Left renal cortex interstitium (tissue), 4 donors: ENCODE data around the gene BICRA. TPM values are rescaled to one million over a fixed set of nuclear protein-coding genes. Genes with fewer than 3 reads are reported as not detected.
"Not testable (repeated sequence)": the region's sequence is repeated elsewhere in the genome, so short reads cannot be mapped to it uniquely, and the experiment has no call there.

Source experiments
- DNase-seq, 4 donors: peaks; one replicate each; pipeline ENCODE4 v3.0.0-alpha.2; 2013; ENCODE audit warnings: low read depth in 4 of 4, low spot score in 2 of 4, missing footprints in 1 of 4
- polyA plus RNA-seq, 4 donors: library from polyadenylated mRNA; unstranded; fragments of 120-200 nt; gene quantifications; one replicate each; pipeline ENCODE4 v1.2.1, GENCODE V29; 2013; ENCODE audit not compliant: insufficient read length in 4 of 4

The BICRA gene
- polyA plus RNA-seq, 4 donors: 8.1 to 21.3 (median 14.9) TPM

DNA sequence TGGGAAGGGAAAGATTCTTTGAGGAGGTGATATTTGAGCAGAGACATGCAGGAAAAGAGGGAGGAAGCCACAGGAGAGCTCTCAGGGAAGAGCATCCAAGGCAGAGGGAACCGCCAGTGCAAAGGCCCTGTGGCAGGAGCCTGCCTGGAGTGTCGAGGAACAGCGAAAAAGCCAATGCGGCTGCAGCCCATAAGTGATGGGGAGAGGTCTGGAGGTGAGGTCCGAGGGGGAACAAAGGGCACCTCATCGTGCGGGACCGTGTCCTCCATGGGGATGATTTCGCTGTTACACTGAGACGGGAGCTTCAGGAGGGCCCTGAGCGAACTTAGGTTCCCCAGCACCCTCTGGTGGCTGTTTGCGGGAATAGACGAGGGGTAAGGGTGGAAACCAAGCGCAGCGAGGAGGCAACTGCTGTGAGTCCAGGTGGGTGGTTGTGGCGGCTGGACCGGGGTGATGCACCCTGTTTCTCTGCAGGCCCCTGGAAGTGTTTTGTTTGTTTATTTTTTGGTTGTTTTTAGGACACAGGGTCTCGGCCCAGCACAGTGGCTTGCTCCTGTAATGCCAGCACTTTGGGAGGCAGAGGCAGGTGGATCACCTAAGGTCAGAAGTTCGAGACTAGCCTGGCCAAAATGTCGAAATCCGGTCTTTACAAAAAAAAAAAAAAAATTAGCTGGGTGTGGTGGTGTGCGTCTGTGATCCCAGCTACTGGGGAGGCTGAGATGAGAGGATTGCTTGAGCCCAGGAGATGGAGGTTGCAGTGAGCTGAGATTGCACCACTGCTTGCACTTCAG is 98.4 kb downstream of the BICRA start:
- DNase-seq: peak in 1 of 4 donors; percentile 51

GRCh38 chr19:47711652-47712242 is 102.8 kb downstream of the BICRA start:
- DNase-seq: no peak

DNA sequence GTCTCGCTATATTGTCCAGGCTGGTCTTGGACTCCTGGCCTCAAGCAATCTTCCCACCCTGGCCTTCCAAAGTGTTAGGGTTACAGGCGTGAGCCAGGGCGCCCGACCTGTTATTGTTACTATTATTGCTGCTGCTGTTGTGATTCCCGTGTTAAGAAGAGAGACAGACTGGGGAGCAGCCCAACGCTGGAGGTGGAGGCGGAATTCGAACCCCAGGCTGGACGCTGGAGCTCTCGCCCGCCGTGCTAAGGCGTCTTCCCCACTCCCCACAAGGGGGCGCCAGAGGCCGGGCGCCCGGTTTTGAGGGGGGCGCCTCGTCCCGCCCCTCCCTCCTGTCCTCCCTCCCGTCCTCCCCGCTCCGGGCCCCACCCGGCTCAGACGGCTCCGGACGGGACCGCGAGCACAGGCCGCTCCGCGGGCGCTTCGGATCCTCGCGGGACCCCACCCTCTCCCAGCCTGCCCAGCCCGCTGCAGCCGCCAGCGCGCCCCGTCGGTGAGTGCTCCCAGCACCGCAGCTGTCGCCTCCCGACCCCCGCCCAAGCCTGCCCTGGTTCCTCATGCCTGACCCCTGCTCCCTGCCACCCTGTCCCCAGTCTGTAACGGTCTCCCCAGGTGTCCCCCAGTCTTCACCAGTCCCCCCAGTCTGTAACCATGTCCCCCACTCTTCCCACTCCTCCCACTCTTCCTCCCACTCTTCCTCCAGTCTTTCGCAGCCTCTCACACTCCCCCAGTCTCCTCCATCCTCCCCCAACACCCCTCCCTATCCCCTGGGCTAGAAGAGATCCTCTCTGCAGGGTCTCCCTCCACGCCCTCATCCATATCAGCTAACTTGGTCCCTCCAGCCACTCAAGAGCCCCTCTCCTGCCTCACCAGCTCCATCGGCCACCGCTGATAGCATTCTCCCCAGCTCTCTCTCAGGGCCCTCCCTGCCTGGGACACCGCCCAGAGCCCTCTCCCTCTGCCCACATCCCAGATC is 104.4 kb downstream of the BICRA start, which contains the start of gene EHD2:
TSS of gene EHD2 (plus strand) at position 377 of the 976 bp plus-strand sequence. CDS start 3,191 bp downstream, outside the sequence.
- DNase-seq: no peak

GRCh38 chr19:47714339-47714738 is 105.4 kb downstream of the BICRA start:
- DNase-seq: no peak

DNA sequence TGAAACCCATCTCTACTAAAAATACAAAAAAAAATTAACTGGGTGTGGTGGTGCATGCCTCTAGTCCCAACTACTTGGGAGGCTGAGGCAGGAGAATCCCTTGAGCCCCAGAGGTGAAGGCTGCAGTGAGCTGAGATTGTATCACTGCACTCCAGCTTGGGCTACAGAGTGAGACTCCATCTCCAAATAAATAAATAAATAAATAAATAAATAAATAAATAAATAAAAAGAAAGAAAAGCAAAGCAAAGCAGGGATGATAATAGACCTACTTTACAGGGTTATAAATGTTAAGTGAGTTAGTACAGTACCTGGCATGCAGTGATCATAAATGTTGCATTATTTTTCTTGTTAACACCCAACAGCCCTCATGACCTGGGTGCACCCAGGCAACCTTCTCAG is 105.9 kb downstream of the BICRA start:
- DNase-seq: not testable (repeated sequence)

DNA sequence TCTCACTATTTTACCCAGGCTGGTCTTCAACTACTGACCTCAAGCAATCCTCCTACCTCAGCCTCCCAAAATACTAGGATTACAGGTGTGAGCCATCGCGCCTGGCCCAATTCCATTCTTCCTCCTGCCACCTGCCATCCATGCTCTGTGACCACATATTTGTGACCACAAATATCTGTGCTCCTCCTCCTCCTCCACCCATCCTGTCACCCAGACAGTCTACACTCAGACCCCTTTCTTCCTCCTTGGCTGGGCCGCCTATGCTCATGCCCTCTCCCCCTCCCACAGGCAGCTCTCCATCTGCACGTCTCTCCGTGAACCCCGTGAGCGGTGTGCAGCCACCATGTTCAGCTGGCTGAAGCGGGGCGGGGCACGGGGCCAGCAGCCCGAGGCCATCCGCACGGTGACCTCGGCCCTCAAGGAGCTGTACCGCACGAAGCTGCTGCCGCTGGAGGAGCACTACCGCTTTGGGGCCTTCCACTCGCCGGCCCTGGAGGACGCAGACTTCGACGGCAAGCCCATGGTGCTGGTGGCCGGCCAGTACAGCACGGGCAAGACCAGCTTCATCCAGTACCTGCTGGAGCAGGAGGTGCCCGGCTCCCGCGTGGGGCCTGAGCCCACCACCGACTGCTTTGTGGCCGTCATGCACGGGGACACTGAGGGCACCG is 107.5 kb downstream of the BICRA start:
- DNase-seq: no peak

DNA sequence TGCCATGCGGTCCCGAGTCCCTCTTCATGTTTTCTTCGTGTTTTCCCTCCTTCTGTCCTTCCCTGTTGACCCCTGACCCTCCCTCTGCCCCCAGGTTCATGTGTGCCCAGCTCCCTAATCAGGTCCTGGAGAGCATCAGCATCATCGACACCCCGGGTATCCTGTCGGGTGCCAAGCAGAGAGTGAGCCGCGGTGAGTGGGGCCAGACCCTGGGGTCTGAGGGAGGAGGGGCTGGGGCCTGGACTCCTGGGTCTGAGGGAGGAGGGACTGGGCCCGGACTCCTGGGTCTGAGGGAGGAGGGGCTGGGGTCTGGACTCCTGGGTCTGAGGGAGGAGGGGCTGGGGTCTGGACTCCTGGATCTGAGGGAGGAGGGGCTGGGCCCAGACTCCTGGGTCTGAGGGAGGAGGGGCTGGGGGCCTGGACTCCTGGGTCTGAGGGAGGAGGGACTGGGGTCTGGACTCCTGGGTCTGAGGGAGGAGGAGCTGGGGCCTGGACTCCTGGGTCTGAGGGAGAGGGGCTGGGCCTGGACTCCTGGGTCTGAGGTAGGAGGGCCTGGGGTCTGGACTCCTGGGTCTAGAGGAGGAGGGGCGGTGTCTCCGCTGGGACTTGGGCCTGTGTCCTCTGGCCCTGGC is 109.6 kb downstream of the BICRA start:
- not testable (repeated sequence) for DNase-seq

DNA sequence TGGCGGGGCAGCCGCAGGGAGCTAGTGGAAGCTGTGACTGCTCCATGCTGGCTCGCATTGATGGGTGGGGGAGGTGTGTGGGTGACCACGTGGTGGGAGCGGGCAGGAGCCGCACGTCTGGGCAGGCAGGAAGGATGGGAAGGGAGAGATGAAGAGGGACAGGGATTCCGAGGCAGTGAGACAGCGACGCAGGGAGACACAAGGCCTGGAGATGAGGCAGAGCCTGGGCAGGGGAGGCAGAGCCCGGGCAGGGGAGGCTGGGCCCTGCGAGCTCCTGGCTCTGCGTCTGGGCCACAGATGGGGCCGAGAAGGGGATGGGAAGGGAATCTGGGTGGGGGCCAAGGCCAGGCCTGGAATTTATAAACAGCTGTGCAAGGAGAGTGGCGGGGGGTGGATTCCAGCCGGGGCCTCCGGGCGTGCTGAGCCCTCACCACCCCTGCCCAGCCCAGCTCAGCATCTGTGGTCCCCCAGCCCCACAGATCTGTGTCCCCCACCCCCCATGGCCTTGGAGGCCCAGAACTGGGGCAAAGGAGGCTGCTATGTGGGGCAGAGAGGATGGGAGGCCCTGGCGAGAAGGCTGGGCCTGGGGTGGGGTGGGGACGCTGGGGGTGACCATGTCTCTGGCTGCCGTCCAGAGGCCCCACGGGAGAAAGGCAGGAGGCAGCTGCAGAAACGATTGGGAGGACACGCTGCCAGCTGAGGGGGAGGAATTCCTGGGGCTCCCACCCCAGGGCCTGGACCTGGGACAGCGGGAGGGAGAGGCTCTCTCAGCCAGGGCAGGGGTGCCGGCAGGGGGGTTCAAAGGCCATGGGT is 110.3 kb downstream of the BICRA start:
- DNase-seq: peak in 3 of 4 donors; percentile 27 to 67 (median 59)

- DNase-seq: no peak
Observed at GRCh38 chr19:47720669-47721422, 111.9 kb downstream of the BICRA start.

DNA sequence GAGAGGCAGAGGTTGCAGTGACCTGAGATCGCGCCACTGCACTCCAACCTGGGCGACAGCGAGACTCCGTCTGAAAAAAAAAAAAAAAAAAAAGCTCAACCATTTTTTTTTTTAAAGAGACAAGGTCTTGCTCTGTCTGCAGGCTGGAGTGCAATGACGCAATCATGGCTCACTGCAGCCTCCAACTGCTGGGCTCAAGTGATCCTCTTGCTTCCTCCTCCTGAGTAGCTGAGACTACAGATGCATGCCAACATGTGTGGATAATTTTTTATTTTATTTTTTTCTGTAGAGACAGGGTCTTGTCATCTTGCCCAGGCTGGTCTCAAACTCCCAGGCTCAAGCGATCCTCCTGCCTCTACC is 114.6 kb downstream of the BICRA start:
- DNase-seq: no peak

- DNase-seq: no peak
Observed at GRCh38 chr19:47725759-47726401, 116.9 kb downstream of the BICRA start.

DNA sequence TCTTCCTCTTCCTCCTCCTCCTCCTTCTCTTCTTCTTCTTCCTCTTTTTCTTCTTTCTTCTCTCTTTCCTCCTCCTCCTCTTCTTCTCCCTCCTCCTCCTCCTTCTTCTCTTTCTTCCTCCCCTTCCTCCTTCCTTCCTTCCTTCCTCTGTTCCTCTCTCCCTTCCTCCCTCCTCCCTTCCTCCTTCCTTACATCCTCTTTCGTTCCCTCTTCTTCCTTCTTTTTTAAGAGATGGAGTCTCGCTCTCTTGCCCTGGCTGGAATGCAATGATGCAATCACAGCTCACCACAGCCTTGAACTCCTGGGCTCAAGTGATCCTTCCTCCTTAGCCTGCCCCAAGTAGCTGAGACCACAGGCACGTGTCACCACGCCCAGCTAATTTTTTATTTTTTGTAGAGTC is 117.5 kb downstream of the BICRA start:
- no peak for DNase-seq

GRCh38 chr19:47728295-47728694 is 119.4 kb downstream of the BICRA start:
- DNase-seq: not testable (repeated sequence)

DNA sequence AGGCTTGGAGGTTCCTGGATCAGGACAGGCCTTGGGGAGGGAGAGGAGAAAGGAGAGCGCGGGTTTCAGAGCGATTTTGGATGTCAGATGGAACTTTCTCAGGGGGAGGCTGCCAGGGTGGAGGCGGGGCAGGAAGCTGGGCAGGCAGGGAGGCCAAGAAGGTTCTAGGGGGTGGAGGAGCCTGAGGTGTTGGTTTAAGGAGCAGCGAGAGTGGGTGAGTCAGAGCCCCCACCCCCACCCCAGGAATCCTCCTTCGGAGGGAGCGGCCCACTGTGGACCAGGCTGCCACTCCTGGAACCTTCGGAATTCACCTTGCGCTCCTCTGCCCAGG is 120.5 kb downstream of the BICRA start:
- DNase-seq: no peak

GRCh38 chr19:47729799-47730520 is 121.0 kb downstream of the BICRA start:
- DNase-seq: no peak

GRCh38 chr19:47730521-47730889 is 121.6 kb downstream of the BICRA start:
- DNase-seq: no peak

- DNase-seq: no peak
Observed at GRCh38 chr19:47730910-47731309, 122.0 kb downstream of the BICRA start.
